ENCODE measurements around the gene FOXQ1.
"Not testable (repeated sequence)": the region's sequence is repeated elsewhere in the genome, so short reads cannot be mapped to it uniquely, and the experiment has no call there.

FOXQ1 gene

DNA sequence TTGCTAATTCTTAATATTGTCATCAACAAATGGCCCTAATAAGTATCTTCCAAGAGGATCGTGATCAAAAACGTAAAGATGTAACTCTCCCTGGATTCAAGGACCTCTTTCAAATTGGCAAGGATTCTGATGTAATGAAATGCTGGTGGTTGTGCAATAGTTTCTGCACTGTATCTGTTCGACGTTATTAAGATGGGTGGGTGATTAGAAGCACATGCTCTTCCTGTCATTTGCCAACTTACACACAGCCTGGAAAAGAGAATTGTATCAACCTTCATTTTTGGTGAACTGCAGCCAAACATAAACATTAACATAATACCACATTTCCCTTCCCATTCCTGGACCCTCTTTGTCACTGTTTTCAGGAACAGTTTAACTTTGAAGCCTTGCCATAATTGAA lies 9.8 kb downstream of the FOXQ1 start:
- no peak for DNase-seq (ENCODE audit: low read depth in 3 of 3, low spot score in 1 of 3)

DNA sequence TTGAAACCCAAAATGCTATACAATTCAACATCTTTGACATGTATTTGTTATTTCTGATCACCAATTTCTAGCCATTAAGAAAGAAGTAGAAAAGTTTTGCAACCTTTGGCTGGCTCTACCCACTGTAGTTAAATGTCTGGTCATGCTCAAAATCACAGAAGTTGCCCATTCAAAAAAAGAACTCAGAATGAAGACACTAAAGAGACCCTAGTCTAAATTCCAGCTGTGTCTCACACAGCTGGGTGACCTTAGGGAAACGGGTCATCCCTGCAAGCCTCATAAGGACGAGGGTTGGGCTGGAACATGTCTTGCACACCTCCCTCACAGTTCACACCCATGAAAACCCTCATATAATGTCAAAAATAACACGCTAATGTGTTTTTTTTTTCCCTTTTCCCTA lies 10.3 kb downstream of the FOXQ1 start:
- no peak for DNase-seq (ENCODE audit: low read depth in 3 of 3, low spot score in 1 of 3)

DNA sequence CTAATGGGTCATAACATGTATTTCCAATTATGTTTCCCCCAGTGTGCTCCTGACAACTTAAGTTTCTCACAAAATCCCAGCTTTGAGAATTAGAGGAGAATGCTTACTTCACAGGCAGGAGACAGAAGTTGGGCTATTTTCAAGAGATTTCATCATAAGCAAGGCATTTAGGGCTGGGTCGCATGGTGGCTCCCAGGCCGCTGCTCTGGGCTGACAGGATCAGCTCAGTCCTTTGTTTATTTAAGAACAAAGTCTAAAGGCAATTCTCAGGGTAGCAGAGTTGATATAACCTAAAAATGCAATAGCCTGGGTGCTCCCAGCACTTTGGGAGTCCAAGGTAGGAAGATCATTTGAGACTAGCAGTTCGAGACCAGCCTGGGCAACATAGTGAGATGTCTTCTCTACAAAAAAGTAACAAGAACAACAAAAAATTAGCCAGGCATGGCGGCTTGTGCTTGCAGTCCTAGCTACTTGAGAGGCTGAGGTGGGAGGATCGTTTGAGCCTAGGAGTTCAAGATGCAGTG lies 10.9 kb downstream of the FOXQ1 start:
- no peak for DNase-seq (ENCODE audit: low read depth in 3 of 3, low spot score in 1 of 3)

DNA sequence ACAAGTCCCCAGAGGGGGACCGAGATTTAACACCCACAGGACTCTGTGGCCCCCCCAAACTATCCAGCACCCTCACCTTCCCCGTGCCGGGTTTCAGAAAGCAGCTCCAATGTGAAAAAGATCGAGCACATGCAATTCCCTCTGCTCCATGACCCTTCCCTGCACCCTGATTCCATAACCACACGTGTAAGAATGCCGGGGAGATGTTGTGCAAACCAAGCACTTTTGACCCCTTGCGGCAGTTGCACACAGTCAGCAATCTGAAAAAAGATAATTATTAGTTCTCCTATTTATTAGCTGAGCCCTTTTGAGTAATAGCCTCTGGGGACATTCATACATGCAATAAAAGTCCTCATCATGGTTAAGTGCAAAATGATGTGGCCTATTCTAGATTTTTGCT lies 13.0 kb downstream of the FOXQ1 start:
- no peak for DNase-seq (ENCODE audit: low read depth in 3 of 3, low spot score in 1 of 3)

DNA sequence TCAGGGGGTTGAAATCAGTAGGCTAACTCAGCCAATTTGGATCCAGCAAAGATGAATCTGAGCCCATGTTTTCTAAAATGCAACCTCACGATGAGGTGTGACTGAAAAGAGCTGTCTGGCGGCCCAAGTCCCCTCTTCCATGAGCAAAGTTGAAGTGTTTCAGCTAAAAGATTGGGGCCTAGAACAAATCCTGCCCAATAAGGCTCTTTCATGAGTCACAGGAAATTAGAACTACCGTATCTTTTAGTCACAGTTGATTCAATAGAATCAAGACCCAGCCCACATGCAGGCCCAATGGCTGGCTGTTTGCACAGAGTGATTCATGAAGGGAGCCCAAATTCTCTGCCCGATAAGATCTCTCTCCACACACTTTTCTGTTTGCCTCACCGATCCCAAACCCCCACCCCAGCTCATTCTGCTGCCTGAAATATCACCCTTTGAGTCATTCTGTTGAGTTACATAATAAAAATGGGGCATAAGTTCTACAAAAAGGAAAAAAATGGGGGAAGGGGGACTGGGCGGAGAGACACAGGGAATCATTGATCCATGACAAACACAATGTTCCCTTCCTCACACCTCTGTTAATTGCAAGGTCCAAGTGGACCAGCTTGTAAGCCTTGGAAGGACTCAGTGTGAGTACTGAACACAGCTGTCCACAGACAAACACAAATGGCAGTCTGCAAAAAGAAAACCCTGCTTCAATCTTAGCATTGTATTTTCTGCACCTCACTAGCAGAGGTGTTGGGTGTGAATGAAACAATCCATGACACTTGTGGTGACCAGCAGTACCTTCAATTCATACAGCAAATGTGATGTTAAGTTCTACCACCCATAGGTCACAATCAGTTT lies 13.8 kb downstream of the FOXQ1 start:
- no peak for DNase-seq (ENCODE audit: low read depth in 3 of 3, low spot score in 1 of 3)

DNA sequence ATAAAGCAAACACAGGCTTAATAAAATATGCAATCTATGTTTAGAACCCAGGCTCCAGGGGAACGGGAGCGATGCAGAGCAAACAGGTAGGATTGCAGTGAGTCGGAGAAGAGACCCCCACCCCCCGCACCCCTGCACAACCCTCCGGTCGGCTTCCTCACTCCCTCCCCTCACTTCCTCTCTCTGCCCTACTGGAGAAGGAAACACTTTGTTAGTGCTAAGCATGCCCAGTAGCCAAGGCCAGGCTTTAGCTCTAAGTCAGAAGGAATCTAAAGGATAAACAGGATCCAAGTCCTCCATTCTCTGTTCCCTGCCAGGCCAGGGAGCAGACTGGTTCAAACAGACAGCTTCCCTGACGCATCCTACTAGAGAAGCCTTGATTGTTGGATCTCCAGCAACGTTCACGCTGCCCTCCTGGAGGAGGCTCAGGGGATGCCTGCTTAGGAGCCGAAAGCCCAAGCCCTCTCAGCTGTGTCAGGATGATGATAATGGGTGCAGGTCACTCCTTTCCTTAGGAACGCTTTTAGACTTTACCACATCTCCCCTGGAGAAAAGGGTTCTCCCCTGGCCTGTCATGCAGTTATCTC lies 14.7 kb downstream of the FOXQ1 start:
- DNase-seq (ENCODE audit: low read depth in 3 of 3, low spot score in 1 of 3) = no peak

DNA sequence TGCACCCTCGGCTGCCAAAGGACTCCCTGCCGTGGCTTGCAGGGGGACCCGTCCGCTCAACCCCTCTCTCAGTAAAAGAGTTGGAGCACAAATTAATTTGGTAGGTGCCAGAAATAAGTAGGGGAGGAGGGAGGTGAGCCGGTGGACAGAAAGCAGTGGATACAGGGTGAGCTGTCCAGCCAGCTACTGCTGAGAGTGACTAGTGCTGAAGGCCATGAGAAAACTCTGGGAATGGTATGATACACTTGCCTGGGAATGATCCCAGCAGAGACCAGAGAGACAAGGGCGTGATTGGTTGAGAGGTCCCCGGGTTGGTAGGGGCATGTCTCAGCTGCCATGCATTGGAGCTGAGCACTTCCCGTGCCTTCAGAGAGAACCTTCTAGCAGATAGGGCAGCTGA lies 15.7 kb downstream of the FOXQ1 start:
- no peak for DNase-seq (ENCODE audit: low read depth in 3 of 3, low spot score in 1 of 3)

DNA sequence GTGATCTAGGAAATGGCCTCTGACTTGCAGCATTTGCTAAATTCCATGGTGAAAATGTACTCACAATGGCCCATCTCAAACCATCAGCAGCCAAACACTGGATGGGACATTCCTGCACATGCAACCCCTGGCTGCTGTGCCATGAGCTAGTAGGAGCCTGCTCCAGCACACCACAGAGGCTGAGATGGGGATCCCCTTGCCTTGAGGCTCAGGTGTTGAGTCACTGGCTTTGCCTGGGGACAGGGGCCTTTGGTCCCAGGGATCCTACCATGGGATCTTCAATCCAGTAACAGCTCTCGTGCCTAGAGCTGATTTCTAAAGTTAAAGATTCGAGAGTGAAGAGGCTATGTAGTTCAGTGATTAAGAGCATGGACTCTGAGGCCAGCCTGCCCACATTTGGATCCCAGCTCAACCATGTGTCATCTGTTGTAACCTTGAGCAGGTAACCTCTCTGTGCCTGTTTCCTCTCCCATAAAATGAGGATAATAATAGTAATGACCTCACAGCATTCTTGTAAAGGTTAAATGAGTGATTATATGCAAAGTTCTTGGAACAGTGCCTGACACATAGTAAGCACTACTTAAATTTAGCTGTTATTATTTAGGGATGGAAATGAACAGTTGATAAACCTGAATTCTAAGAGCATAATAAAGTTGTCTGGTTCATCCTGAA lies 16.4 kb downstream of the FOXQ1 start:
- no peak for DNase-seq (ENCODE audit: low read depth in 3 of 3, low spot score in 1 of 3)

DNA sequence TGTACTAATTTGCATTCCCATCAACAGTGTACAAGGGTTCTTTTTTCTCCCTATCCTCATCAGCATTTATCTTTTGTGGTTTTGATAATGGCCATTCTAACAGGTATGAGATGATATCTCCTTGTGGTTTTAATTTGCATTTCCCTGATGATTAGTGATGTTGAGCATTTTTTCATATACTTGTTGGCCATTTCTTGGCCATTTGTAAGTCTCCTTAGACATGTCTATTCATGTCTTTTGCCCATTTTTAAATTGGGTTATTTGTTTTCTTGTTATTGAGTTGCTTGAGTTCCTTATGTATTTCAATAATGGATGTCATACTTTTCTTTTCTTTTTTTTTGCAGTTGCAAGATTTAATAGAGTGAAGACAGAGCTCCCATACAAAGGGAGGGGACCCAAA lies 17.8 kb downstream of the FOXQ1 start:
- DNase-seq (ENCODE audit: low read depth in 3 of 3, low spot score in 1 of 3) = no peak

DNA sequence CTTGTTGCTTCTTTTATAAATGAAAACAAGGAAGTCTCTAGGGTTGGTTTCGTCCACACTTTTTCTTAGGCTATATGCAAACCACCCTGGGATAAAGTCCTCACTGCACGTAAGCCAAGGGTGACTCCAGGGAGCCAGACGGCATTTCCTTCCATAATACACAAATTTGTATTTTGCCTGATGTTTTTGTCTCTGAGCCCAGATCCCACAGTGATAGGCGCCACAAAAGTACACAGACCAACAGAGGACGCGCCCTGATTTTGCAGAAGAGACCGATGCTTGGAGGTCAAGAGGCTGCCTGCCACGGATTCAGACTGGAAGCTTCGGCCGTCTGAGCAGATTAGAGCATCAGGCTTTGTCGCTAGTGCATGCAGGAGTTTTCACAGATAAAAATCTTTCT lies 22.8 kb downstream of the FOXQ1 start:
- no peak for DNase-seq (ENCODE audit: low read depth in 3 of 3, low spot score in 1 of 3)

DNA sequence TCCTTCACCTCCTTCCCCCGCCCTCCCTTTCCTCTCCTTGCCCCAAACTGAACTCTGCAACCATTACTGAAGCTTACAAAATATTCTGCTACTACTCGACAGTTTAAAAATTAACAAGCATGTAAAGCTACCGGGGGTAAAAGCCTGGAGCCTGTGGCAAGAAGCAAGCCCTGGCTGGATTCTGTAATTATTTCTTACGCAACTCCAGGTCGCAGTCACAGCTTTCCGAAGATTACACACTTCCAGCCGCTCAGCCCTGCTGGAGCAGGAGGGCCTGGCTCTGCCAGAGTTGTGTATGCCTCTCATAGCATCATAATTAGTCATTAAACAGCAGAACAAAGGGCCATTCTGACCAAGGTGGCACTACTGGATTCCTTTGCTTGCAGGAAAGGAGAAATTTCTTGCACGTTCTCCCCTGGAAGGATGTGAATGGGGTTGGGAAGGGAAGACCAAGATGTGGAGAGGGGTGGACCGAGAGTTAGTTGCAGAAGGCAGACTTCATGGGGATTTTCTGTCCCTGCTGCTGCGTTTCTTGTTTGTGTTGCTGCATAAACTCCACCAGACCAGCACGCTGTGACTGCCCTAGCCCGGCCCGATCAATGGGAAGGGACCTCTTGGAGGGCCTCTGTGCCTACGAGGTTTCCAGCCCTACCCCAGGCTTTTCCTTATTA lies 23.6 kb downstream of the FOXQ1 start:
- no peak for DNase-seq (ENCODE audit: low read depth in 3 of 3, low spot score in 1 of 3)

DNA sequence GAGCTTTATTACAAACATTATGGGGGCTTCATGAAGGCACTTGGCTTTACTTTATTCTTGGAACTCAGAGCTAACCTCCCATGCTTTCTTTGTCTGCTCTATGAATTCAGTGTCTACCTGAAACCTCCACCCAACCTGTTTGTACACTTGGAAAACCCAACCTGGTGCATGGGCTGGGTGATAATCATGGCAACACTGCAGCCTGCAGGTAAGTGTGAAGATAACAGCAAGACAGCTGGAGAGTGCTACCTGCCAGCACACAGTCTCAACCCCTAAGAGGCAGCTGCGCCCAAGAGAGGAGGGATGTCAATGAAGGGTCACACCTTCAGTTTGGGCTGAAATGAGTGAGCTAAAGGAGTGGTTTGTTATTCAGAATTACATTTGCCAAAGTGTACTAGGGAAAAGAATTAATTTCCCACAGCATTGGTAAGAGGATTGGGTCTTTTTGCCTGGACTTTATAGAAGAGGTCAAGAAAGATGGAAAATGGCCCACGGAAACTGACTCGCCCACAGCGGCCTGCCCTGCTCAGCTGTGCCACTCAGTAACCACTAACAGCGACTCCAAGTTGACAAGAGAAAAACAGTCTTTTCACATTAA lies 24.4 kb downstream of the FOXQ1 start:
- no peak for DNase-seq (ENCODE audit: low read depth in 3 of 3, low spot score in 1 of 3)

DNA sequence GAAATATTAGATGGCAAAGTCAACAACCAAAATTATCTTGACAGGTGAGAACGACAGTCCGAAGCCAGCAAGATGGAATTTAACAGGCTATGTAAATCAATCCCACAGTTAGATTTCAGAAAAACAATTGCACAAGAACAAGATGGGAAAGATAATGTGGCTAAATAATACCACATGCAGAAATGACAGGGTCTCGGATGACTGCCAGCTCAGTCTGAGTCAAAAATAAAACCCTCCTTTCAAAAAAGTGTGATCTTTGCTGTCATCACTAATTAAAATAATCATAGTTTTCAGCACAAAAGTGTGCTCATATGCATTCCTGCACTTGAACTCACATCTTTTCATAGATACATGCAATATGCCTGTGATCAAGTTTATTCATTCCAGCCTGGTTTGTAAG lies 25.9 kb downstream of the FOXQ1 start:
- no peak for DNase-seq (ENCODE audit: low read depth in 3 of 3, low spot score in 1 of 3)

DNA sequence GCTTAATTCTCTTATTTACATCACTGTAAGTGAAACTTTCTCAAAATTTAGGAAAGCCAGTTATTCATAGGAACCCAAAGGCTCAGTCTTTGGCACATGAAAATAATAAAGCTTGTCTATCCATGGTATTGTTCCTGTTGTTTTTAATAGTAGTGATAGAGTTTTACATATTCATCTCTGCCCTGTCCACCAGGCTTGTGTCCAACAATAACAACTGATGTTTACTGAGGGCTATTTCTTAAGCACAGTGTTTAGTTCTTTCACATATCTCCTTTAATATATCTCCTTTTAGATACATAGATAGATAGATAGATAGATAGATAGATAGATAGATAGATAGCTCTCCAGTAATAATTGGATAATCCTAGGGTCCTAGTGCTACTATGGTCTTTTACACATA lies 34.2 kb downstream of the FOXQ1 start:
- no peak for DNase-seq (ENCODE audit: low read depth in 3 of 3, low spot score in 1 of 3)

DNA sequence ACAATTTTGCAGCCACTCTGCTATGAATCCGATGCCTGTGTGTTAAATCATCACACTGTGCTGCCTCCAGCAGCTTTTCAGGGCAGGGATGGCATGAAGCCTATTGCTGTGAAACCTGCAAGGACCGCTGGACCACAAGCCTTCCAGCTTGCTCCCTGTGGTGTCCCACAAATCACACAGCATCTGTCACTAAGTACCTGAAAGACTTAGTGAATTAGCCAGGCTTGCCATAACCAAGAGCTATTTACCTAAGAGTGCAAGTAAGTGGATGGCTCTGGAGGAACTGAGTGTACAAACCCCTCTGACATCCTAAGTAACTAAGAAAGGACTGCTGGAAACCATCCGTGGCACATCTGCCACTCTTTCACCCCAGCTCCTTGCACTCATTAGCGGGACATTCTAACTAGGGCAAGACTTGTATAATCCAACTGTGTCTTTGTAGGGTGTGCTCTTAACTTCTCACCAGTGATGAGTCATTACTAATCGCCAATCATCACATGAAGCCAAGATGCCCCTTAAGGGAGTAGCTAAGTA lies 34.7 kb downstream of the FOXQ1 start:
- no peak for DNase-seq (ENCODE audit: low read depth in 3 of 3, low spot score in 1 of 3)

DNA sequence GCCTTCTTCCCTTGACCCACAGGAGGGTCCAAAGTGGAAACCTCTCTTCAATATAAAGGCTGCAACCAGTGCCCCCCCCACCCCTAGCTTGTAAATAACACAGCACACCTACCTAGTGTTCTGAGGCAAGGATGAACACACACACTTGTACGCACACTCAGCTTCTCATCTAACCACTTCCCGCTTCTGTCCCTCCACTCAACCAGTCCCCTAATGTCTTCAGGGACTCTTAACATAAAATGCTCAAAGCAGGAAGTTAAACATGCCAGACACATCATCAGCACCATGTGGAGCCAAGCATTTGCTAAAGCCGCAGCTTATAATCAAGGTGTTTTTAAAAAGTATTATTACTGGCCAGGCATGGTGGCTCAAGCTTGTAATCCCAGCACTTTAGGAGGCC lies 35.3 kb downstream of the FOXQ1 start:
- DNase-seq (ENCODE audit: low read depth in 3 of 3, low spot score in 1 of 3) = no peak

DNA sequence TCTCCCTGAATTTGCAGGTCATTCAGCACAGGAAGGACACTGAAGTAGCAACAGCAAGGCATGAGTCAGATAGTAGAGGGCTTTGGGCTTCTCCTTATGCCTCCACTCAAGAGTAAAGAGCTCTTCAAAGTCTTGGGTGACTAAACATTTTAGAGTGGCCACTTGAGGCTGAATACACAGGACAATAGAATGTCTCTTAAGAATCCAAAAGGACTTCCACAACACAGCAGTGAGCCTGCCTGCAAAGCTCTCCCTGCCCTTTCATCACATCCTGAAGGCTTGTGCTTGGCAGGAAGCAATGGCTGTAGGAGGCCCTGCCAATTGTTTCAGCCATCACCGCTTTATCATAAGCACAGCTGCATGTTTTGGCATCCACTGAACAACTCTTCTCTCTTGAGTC lies 36.8 kb downstream of the FOXQ1 start:
- DNase-seq (ENCODE audit: low read depth in 3 of 3, low spot score in 1 of 3) = no peak

DNA sequence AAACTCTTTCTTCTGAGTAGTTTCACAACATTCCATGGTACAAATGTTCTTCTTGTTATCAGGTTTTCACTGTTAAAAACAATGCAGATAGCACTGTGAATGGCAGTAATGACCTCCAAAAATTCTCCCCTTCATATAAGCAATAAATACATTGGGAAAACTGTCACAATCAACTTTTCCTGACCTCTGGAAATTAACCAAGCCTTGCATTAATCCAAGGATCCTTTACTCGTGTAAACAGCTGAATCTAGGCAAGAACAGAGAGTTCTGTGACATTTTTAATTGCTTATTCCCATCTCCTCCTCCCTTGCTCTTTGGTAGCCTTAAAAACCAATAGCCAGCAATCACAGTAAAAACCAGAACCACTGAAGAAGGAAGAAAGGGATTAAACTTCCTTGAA lies 37.8 kb downstream of the FOXQ1 start:
- no peak for DNase-seq (ENCODE audit: low read depth in 3 of 3, low spot score in 1 of 3)

DNA sequence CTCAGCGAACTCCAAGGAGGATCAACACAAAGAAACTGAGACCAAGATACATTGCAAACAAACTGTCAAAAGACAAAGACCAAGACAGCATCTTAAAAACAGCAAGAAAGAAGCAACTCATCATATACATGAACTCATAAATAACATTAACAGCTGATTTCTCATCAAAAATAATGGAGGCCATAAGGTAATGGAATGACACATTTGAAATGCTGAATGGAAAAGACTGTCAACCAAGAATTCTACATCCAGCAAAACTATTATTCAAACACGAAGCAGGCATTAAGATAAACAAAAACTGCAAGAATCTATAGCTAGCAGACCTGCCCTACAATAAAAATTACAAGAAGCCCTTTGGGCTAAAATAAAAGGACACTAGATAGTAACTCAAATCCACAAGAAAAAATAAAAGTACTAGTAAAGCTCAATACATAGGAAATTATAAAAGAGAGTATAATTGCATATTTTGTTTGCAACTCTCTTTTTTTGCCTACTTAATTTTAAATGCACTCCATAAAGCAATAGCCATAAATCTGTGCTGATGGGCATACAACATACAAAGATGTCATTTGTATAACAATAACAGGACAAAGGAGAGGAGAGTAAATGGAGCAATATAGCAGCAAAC lies 39.6 kb downstream of the FOXQ1 start:
- DNase-seq (ENCODE audit: low read depth in 3 of 3, low spot score in 1 of 3) = no peak

DNA sequence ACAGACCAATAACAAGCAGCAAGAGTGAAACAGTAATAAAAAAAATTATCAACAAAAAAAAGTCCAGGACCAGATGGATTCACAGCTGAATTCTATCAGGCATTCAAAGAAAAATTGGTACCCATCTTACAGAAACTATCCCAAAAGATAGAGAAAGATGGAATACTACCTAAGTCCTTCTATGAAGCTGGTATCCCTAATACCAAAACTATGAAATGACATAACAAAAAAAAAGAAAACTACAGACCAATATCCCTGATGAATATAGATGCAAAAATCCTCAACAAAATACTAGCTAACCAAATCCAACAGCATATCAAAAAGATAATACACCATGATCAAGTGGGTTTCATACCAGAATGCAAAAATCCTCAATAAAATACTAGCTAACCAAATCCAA lies 43.2 kb downstream of the FOXQ1 start:
- DNase-seq (ENCODE audit: low read depth in 3 of 3, low spot score in 1 of 3) = not testable (repeated sequence)

DNA sequence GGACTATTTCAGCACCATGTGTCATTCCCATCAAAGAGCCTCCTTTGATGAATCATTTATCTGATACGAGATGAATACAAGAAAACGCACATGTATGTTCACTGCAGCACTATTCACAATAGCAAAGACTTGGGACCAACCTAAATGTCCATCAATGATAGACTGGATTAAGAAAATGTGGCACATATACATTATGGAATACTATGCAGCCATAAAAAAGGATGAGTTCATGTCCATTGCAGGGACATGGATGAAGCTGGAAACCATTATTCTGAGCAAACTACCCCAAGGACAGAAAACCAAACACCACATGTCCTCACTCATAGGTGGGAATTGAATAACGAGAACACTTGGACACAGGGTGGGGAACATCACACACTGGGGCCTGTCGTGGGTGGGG lies 49.8 kb downstream of the FOXQ1 start:
- DNase-seq (ENCODE audit: low read depth in 3 of 3, low spot score in 1 of 3) = not testable (repeated sequence)
